ENCODE results near the gene ECHDC3.
"Not testable (repeated sequence)": the region's sequence is repeated elsewhere in the genome, so short reads cannot be mapped to it uniquely, and the experiment has no call there.

The ECHDC3 gene

GRCh38 chr10:11729790-11730315 lies 12.3 kb upstream of the ECHDC3 start:
- TF ChIP-seq FOXM1 (IDR thresholded peaks at IDR 0.05; ENCODE audit: borderline replicate concordance) (no peak), FOXA1 (IDR thresholded peaks at IDR 0.05) (no peak), ZNF384 (IDR thresholded peaks at IDR 0.05) (no peak), LEF1 (IDR thresholded peaks at IDR 0.05; ENCODE audit: borderline replicate concordance) (no peak), PKNOX1 (IDR thresholded peaks at IDR 0.05) (no peak), CTBP1 (IDR thresholded peaks at IDR 0.05; ENCODE audit: borderline replicate concordance) (no peak), L3MBTL2 (conservative IDR thresholded peaks at IDR 0.05) (no peak), TARDBP (IDR thresholded peaks at IDR 0.05) (no peak), NFRKB (IDR thresholded peaks at IDR 0.05) (no peak), SP1 (IDR thresholded peaks at IDR 0.05) (no peak), HDGF (IDR thresholded peaks at IDR 0.05; ENCODE audit: borderline replicate concordance) (no peak), SUZ12 (IDR thresholded peaks at IDR 0.05) (no peak), ARNT (IDR thresholded peaks at IDR 0.05) (no peak), ELF4 (IDR thresholded peaks at IDR 0.05) (no peak), FOXK2 (IDR thresholded peaks at IDR 0.05) (no peak), BHLHE40 (IDR thresholded peaks at IDR 0.05; ENCODE audit: borderline replicate concordance) (no peak)
- CTCF ChIA-PET: interaction anchor here (1.9 kb wide), 1 partner anchor 215 kb away, joined by 6 read pairs; no protein-coding TSS in a partner anchor
- POLR2A ChIA-PET: no interaction called here
- DNase-seq (ENCODE audit: extremely low spot score): no peak

- POLR2A ChIA-PET: no interaction called here
- TF ChIP-seq ARNT (IDR thresholded peaks at IDR 0.05) (no peak), FOXA1 (IDR thresholded peaks at IDR 0.05) (no peak), LEF1 (IDR thresholded peaks at IDR 0.05; ENCODE audit: borderline replicate concordance) (no peak), FOXM1 (IDR thresholded peaks at IDR 0.05; ENCODE audit: borderline replicate concordance) (no peak), HDGF (IDR thresholded peaks at IDR 0.05; ENCODE audit: borderline replicate concordance) (no peak), BHLHE40 (IDR thresholded peaks at IDR 0.05; ENCODE audit: borderline replicate concordance) (no peak)
- CTCF ChIA-PET: interaction anchor here (1.9 kb wide), 1 partner anchor 216 kb away, joined by 6 read pairs; no protein-coding TSS in a partner anchor
- DNase-seq (ENCODE audit: extremely low spot score): no peak
These were observed 11.4 kb upstream of the ECHDC3 start for GRCh38 chr10:11730779-11731178.

DNA sequence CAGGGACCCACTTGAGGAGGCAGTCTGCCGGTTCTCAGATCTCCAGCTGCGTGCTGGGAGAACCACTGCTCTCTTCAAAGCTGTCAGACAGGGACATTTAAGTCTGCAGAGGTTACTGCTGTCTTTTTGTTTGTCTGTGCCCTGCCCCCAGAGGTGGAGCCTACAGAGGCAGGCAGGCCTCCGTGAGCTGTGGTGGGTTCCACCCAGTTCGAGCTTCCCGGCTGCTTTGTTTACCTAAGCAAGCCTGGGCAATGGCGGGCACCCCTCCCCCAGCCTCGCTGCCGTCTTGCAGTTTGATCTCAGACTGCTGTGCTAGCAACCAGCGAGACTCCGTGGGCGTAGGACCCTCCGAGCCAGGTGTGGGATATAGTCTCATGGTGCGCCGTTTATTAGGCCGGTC lies 5.4 kb upstream of the ECHDC3 start:
- DNase-seq (ENCODE audit: extremely low spot score); POLR2A ChIA-PET; CTCF ChIA-PET: not testable (repeated sequence)

DNA sequence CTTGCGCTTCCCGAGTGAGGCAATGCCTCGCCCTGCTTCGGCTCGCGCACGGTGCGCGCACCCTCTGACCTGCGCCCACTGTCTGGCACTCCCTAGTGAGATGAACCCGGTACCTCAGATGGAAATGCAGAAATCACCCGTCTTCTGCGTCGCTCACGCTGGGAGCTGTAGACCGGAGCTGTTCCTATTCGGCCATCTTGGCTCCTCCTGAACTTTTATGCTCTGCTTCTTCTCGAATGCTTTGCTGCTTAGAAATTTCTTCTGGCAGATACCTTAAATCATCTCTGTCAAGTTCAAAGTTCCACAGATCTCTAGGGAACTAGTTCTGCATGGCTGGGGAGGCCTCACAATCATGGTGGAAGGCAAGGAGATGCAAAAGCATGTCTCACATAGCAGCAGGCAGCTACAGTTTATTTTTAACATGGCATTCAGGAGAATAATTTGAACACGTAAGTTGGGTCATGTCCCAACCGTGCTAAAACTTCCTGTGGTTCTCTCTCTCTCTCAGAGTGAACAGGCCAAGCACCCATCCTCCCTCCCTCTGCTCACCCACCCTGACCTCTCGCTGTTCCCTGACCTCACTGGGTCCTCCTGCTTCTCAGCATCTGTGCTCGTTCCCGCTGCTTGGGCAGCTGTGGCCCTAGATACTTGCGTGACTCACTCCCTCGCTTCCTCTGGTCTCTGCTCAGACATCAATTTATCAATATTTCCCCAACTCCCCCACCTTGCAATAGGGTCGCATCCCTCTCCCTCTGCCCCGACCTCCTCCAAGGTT lies 4.7 kb upstream of the ECHDC3 start:
- DNase-seq (ENCODE audit: extremely low spot score); CTCF ChIA-PET; POLR2A ChIA-PET: not testable (repeated sequence)

DNA sequence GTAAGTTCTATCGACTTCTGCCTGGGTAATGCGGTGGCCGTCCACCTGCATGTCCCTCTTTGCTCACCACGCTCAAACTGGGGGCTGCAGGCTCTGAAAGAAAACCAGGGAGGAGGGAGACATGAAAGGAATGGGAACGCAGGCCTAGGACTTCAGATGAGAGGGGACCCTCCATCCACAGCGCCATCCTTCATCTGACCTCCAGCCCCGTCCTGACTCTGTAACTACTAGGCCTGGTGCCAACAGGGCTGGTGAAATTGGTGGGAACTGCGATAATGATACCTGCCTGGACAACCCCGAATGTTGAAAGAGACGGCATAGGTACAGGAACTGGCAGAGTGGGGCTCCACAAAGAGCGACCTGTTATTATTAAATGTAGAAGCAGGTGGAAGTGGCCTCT lies 1.3 kb upstream of the ECHDC3 start:
- CTCF ChIA-PET: no interaction called here
- no peak for DNase-seq (ENCODE audit: extremely low spot score)
- POLR2A ChIA-PET: no interaction called here
- TF ChIP-seq SP1 (IDR thresholded peaks at IDR 0.05) (no peak), FOXK2 (IDR thresholded peaks at IDR 0.05) (no peak), SUZ12 (IDR thresholded peaks at IDR 0.05) (no peak), BHLHE40 (IDR thresholded peaks at IDR 0.05; ENCODE audit: borderline replicate concordance) (no peak), LEF1 (IDR thresholded peaks at IDR 0.05; ENCODE audit: borderline replicate concordance) (no peak), HDGF (IDR thresholded peaks at IDR 0.05; ENCODE audit: borderline replicate concordance) (no peak), L3MBTL2 (conservative IDR thresholded peaks at IDR 0.05) (no peak), NFRKB (IDR thresholded peaks at IDR 0.05) (no peak), TARDBP (IDR thresholded peaks at IDR 0.05) (no peak)

GRCh38 chr10:11741608-11742007 lies 574 bp upstream of the ECHDC3 start:
- no peak for DNase-seq (ENCODE audit: extremely low spot score)
- TF ChIP-seq L3MBTL2 (conservative IDR thresholded peaks at IDR 0.05) (no peak), ARNT (IDR thresholded peaks at IDR 0.05) (no peak), SP1 (IDR thresholded peaks at IDR 0.05) (no peak), ZNF384 (IDR thresholded peaks at IDR 0.05) (no peak), FOXA1 (IDR thresholded peaks at IDR 0.05) (no peak), HDGF (IDR thresholded peaks at IDR 0.05; ENCODE audit: borderline replicate concordance) (no peak), CTBP1 (IDR thresholded peaks at IDR 0.05; ENCODE audit: borderline replicate concordance) (no peak), FOXK2 (IDR thresholded peaks at IDR 0.05) (no peak), NFRKB (IDR thresholded peaks at IDR 0.05) (no peak), BHLHE40 (IDR thresholded peaks at IDR 0.05; ENCODE audit: borderline replicate concordance) (no peak), PKNOX1 (IDR thresholded peaks at IDR 0.05) (no peak)
- ChIA-PET CTCF (no interaction called here), POLR2A (no interaction called here)

DNA sequence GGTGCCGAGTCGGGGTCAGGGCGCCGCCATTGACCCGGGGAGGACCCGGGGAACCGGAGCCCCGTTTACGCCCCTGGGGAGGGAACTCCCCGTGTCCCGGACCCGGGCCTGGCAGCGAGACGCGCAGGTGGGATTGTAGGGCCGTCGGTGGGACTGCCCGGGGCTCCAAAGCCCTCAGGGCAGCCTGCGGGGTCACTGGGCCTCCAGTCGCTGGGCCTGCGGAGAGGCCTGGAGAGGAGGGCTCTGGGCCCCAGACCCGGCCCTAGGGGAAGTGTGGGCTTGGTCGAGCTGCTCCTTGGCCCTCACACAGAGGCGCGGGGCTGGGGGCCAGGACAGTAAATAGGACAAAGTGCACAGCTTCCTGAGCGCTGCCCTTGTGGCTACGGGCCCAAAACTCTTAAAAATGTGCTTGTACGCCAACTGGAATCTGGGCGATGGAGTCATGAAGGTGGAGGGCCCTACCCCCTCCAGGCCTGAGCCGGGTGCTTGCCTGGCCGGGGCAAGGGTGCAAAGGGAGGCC lies 657 bp downstream of the ECHDC3 start:
- POLR2A ChIA-PET: no interaction called here
- no peak for TF ChIP-seq HDGF (IDR thresholded peaks at IDR 0.05; ENCODE audit: borderline replicate concordance)
- no peak for TF ChIP-seq NFRKB (IDR thresholded peaks at IDR 0.05)
- TF ChIP-seq SUZ12 (IDR thresholded peaks at IDR 0.05): no peak
- no peak for TF ChIP-seq ARNT (IDR thresholded peaks at IDR 0.05)
- TF ChIP-seq FOXM1 (IDR thresholded peaks at IDR 0.05; ENCODE audit: borderline replicate concordance): no peak
- TF ChIP-seq L3MBTL2 (conservative IDR thresholded peaks at IDR 0.05): no peak
- DNase-seq (ENCODE audit: extremely low spot score): no peak
- CTCF ChIA-PET: no interaction called here
